A549 treated with AZD9567 at 1 μM for 4 hours (cell line): Measurements from ENCODE around the gene ZNF532. TPM values are rescaled to one million over a fixed set of nuclear protein-coding genes. Genes with fewer than 3 reads are reported as not detected.

Source experiments
- total RNA-seq: library from RNA; stranded (reverse); fragments of 200-300 nt; extraction: Qiagen RNA extraction; gene quantifications from 5 replicates; pipeline ENCODE4 v1.2.3, GENCODE V29; 2022; ENCODE audit not compliant: insufficient read depth

The ZNF532 gene
- 16.0 to 18.8 TPM (median 17.9 TPM) in 5 replicates for total RNA-seq

DNA sequence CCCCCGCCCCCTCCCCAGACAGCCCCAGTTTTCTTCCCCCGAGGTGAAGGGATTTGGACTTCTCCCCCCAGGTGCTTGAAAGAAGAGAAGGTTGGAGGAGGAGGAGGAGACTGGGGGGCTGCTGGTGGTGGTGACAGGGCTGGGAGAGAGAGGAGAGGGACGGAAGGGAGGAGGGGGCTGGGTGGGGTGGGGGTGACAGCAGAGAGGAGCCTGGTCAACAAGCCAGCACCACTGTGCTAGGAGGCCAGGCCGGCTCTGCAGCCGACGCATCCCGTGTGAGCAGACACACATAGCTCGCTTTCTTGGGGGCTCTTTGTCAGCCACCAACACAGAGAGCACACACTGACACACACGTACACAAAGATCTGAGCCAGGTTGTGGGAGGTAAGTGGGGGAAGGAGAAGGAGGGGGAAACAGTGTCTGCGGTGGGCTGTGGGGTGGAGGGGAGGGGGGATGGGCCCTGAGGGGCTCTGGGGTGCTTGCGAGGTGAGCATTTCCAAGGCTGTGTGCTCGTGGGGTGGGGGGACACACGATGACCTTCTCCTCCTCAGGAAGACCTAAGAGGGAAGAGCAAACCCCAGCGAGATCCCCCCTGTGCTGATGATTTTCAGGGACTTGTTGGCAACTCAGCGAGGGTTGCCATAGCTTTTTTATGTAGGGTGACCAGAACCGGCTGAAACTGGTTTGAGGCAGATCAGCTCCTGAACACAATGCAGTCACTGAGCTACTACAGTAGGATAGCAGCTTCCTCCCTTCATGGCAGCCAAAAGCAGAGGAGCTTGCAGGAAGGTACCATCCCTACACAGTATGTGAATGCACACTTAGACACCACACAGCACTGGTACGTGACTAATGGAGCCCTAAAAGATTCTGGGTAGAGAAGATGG lies at the start of gene ZNF532:
TSS of gene ZNF532 (plus strand) at position 732 of the 887 bp plus-strand sequence. CDS start 53,411 bp downstream, outside the sequence.

Other genes with a start within 250 kb of the ZNF532 start
- 4.5 to 8.2 TPM (median 6.0 TPM) in 5 replicates for gene ALPK2, start 235.8 kb upstream of the ZNF532 start, total RNA-seq
- 7.1 to 11.4 TPM (median 9.4 TPM) in 5 replicates for gene MALT1, start 193.4 kb upstream of the ZNF532 start, total RNA-seq